Thyroid gland (tissue), 4 donors: ENCODE measurements around the gene MYPN.

ENCODE experiments used
- POLR2A ChIP-seq, 2 donors: fragments of 450-650 bp; IDR thresholded peaks; one replicate each; pipeline ENCODE4 v1.6.1; 2017; ENCODE audit warnings: antibody characterized with exemption in 2 of 2, mild to moderate bottlenecking in 2 of 2, moderate library complexity in 1 of 2
- TF ChIP-seq, protein P1 (sequence below), 6 experiments: fragments of 200-600 bp in 3 of 6; fragments of 450-650 bp in 3 of 6; sonication (generic) in 3 of 6; IDR thresholded peaks; one replicate each; pipeline ENCODE4 v1.5.1; 2016 to 2019; ENCODE audit warnings: antibody characterized with exemption in 6 of 6, mild to moderate bottlenecking in 2 of 6, inconsistent platforms in 1 of 6, moderate library complexity in 1 of 6

DNA sequence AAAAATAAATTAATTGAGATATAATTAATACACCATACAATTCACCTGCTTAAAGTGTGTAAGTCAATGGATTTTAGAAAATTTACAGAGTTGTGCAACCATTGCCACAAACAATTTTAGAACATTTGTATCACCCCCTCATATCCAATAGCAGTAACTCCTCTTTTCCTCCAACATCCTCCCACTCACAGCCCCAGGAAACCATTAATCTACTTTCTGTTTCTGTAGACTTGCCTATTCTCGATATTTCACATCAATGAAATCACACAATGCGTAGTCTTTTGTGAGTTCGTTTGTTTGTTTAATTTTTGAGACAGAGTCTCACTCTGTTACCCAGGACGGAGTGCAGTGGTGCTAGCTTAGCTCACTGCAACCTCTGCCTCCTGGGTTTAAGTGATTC, 20.5 kb upstream of the MYPN start:
- TF ChIP-seq, protein P1, sequence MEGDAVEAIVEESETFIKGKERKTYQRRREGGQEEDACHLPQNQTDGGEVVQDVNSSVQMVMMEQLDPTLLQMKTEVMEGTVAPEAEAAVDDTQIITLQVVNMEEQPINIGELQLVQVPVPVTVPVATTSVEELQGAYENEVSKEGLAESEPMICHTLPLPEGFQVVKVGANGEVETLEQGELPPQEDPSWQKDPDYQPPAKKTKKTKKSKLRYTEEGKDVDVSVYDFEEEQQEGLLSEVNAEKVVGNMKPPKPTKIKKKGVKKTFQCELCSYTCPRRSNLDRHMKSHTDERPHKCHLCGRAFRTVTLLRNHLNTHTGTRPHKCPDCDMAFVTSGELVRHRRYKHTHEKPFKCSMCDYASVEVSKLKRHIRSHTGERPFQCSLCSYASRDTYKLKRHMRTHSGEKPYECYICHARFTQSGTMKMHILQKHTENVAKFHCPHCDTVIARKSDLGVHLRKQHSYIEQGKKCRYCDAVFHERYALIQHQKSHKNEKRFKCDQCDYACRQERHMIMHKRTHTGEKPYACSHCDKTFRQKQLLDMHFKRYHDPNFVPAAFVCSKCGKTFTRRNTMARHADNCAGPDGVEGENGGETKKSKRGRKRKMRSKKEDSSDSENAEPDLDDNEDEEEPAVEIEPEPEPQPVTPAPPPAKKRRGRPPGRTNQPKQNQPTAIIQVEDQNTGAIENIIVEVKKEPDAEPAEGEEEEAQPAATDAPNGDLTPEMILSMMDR (IDR thresholded peaks at IDR 0.05), result no peak
- no peak for TF ChIP-seq POLR2A (IDR thresholded peaks at IDR 0.05)
